ENCODE results near the gene GGA3.
"Not testable (repeated sequence)": the region's sequence is repeated elsewhere in the genome, so short reads cannot be mapped to it uniquely, and the experiment has no call there.

Gene GGA3

GRCh38 chr17:75261336-75262111 is at the start of gene GGA3, which contains the start of gene MRPS7:
GGA3 (minus strand) TSS chr17:75261606; CDS start chr17:75261587, 19 bp downstream.
MRPS7 (plus strand) TSS chr17:75261879; CDS start chr17:75261901, 22 bp downstream.
- DNase-seq = peak; percentile 96

GRCh38 chr17:75308732-75309629 is 47.6 kb upstream of the GGA3 start:
- no peak for DNase-seq

- no peak for DNase-seq
These were observed 46.7 kb upstream of the GGA3 start for GRCh38 chr17:75307957-75308731.

GRCh38 chr17:75301502-75302206 is 40.2 kb upstream of the GGA3 start:
- DNase-seq = no peak

GRCh38 chr17:75301049-75301448 is 39.6 kb upstream of the GGA3 start:
- DNase-seq = no peak

GRCh38 chr17:75300280-75300679 is 38.9 kb upstream of the GGA3 start:
- no peak for DNase-seq

GRCh38 chr17:75295201-75296158 is 34.1 kb upstream of the GGA3 start:
- DNase-seq = no peak

- not testable (repeated sequence) for DNase-seq
These were observed 31.5 kb upstream of the GGA3 start for GRCh38 chr17:75292810-75293448.

- peak; percentile 69 for DNase-seq
These were observed 28.5 kb upstream of the GGA3 start for GRCh38 chr17:75289832-75290337.

GRCh38 chr17:75289115-75289831 is 27.9 kb upstream of the GGA3 start, which contains the start of gene SLC25A19:
SLC25A19 (minus strand) TSS chr17:75289433; CDS start chr17:75286764, 2,669 bp downstream.
- DNase-seq = peak; percentile 96

- DNase-seq = peak; percentile 49
These were observed 27.3 kb upstream of the GGA3 start for GRCh38 chr17:75288770-75289114.

- no peak for DNase-seq
These were observed 27.0 kb upstream of the GGA3 start for GRCh38 chr17:75288359-75288758.

- DNase-seq = no peak
These were observed 25.8 kb upstream of the GGA3 start for GRCh38 chr17:75287221-75287620.

GRCh38 chr17:75285123-75285522 is 23.7 kb upstream of the GGA3 start:
- DNase-seq = no peak

GRCh38 chr17:75280189-75280588 is 18.8 kb upstream of the GGA3 start:
- not testable (repeated sequence) for DNase-seq

GRCh38 chr17:75277664-75278071 is 16.3 kb upstream of the GGA3 start:
- DNase-seq = no peak

- no peak for DNase-seq
These were observed 12.7 kb upstream of the GGA3 start for GRCh38 chr17:75273977-75274708.

- no peak for DNase-seq
These were observed 11.4 kb upstream of the GGA3 start for GRCh38 chr17:75272848-75273184.
